ENCODE measurements around the gene HDAC5.

DNA sequence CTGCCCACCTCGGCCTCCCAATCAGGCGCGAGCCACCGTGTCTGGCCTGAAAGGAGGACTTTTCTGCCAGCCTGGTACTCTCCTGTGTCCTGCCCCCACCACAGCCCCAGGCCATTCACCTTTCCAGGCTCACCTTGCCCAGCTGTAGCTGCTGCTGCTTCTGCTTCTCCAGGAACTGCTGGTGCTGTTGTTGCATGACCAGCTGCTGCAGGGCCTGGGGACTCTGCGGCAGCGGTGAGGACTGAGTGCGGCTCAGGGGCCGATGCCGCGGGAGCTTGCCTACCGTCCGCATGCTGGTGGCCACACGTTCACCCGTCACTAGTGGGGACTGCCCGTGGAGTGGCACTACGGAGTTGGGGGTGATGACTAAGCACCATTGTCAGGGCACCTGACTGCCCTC is 35.2 kb downstream of the HDAC5 start:
- TF ChIP-seq, protein P1, sequence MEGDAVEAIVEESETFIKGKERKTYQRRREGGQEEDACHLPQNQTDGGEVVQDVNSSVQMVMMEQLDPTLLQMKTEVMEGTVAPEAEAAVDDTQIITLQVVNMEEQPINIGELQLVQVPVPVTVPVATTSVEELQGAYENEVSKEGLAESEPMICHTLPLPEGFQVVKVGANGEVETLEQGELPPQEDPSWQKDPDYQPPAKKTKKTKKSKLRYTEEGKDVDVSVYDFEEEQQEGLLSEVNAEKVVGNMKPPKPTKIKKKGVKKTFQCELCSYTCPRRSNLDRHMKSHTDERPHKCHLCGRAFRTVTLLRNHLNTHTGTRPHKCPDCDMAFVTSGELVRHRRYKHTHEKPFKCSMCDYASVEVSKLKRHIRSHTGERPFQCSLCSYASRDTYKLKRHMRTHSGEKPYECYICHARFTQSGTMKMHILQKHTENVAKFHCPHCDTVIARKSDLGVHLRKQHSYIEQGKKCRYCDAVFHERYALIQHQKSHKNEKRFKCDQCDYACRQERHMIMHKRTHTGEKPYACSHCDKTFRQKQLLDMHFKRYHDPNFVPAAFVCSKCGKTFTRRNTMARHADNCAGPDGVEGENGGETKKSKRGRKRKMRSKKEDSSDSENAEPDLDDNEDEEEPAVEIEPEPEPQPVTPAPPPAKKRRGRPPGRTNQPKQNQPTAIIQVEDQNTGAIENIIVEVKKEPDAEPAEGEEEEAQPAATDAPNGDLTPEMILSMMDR (IDR thresholded peaks at IDR 0.05) = no peak
- TF ChIP-seq POLR2A (IDR thresholded peaks at IDR 0.05) = no peak
